Right lobe of liver (tissue), 4 donors: ENCODE data around the gene MAP3K19.

ENCODE experiments used
- CTCF ChIP-seq, 4 donors: fragments of 200-600 bp in 3 of 4; fragments of 450-650 bp in 1 of 4; IDR thresholded peaks; one replicate each; pipeline versions ENCODE4 v1.5.1 to v1.8.0; 2016 to 2022; ENCODE audit warnings: antibody characterized with exemption in 4 of 4, mild to moderate bottlenecking in 2 of 4
- POLR2A ChIP-seq: fragments of 450-650 bp; IDR thresholded peaks from one replicate; pipeline ENCODE4 v1.6.1; 2017; ENCODE audit warnings: antibody characterized with exemption, mild to moderate bottlenecking
- donor health status: DM: no; HTN: no; CAD: no.
- donor health status: DM: no; HTN: no; CAD: no.
- donor health status: DM: no; HTN: yes; CAD: no.

- TF ChIP-seq CTCF (IDR thresholded peaks at IDR 0.05) (no peak), POLR2A (no peak)
Observed at GRCh38 chr2:135047300-135047699, at the start of gene MAP3K19.
